LNCaP clone FGC (cell line): Measurements from ENCODE around the gene LDLRAD4.

Experiments
- DNase-seq: peaks from one replicate; pipeline ENCODE4 v3.0.0-alpha.2; 2011; ENCODE audit warnings: low read depth
- H3K4me3 ChIP-seq: 2 replicates; pipeline ENCODE4 v1.5.1; 2011; ENCODE audit warnings: mild to moderate bottlenecking, low read depth, low read length, control low read depth
- TF ChIP-seq, protein P1 (sequence below): IDR thresholded peaks from 2 replicates; pipeline ENCODE4 v1.5.1; 2012; ENCODE audit warnings: mild to moderate bottlenecking; ENCODE audit not compliant: control insufficient read depth, insufficient read depth; ENCODE audit errors: extremely low read depth

LDLRAD4 gene

DNA sequence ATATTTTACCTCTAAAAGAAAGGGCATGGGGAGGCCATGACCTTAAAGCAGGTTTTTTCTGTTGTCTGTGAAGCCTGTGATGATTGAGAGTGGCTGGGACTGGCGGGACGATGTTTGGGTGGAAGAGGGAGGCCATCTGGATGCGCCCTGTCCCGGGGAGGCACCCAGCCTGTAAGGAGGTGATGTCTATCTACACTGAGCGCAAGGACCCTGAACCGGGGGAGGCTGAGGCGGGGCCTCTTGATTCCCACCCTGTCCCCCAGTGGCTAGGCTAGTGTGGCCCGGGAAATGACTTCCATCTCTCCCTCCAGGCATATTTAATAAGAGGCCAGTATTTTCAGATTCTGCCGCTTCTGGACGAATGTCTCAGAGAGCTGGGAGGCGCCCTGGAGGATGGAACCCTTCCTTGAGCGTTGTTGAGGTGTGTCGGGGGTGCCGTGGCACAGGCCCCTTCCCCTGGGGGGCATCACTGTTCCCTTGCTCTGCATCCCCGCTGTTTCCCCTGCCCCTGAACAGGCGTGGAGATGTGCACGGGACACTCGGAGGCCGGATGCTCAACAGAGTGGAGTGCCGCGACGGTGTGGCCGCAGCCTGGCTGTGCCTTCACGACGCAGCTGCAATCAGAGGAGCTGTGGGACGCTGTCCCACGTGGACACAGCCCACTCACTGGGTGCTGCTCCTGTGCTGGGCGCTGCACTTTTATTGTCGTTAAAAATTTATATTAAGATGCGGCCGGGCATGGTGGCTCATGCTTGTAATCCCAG is 185.4 kb downstream of the LDLRAD4 start:
- no peak overlapping the region for H3K4me3 ChIP-seq
- no peak for DNase-seq
- TF ChIP-seq, protein P1, sequence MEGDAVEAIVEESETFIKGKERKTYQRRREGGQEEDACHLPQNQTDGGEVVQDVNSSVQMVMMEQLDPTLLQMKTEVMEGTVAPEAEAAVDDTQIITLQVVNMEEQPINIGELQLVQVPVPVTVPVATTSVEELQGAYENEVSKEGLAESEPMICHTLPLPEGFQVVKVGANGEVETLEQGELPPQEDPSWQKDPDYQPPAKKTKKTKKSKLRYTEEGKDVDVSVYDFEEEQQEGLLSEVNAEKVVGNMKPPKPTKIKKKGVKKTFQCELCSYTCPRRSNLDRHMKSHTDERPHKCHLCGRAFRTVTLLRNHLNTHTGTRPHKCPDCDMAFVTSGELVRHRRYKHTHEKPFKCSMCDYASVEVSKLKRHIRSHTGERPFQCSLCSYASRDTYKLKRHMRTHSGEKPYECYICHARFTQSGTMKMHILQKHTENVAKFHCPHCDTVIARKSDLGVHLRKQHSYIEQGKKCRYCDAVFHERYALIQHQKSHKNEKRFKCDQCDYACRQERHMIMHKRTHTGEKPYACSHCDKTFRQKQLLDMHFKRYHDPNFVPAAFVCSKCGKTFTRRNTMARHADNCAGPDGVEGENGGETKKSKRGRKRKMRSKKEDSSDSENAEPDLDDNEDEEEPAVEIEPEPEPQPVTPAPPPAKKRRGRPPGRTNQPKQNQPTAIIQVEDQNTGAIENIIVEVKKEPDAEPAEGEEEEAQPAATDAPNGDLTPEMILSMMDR, result no peak

DNA sequence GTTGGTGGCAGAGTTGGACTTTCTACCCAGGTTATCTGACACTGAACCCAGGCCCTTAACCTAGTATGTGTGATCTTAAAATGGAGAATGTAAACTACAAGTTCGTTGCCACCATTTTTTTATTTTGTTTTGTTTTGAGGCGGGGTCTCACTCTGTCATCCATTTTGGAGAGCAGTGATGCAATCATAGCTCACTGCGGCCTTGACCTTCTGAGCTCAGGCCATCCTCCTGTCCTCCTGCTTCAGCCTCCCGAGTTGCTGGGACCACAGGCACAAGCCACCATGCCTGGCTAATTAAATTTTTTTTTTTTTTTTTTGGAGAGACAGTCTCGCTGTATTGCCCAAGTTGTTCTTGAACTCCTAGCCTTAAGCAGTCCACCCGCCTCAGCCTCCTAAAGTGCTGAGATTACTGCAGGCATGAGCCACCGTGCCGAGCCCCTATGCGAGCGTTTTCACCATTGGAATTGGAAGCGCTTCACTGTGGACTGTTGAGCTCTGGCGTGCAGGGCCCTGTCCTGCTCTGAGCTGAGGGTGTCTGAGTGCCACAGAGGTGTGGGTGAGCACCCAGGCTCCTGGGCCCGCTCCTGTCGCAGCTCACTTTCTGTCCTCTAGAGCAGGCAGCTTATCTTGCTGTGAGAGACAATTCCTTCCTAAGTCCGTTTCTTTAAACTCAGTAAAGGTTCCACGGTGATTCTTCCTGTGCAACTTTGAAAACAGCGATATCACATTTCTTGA is 186.9 kb downstream of the LDLRAD4 start:
- TF ChIP-seq, protein P1, result no peak
- H3K4me3 ChIP-seq, result no peak overlapping the region
- no peak for DNase-seq

DNA sequence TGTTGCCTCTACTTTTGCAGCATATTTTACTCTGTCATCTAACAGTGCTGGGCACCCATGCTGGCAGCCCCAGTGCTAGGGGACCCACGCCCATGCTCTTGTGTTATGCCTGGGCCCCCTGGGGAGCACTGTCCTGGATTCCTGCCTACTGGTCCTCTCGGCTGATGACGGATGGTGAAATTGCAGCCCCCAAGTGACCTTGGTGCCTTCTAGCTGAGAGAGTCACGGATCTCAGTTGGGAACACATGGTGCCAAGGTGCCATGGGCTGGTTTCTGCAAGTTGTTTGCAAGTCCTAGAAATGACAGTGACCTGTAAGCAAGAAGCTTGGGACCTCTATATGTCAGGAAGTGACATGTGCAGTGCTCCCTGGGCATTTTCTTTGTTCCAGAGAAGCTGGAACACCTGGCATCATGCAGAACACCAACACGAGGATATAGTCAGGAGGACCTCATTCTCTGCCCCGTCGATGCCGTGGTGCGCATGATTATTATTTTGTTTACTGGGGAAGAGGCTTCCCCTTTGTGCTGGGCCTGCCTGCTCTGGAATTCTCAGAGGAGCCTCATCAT is 187.6 kb downstream of the LDLRAD4 start:
- no peak overlapping the region for H3K4me3 ChIP-seq
- DNase-seq, result no peak
- TF ChIP-seq, protein P1, result no peak

DNA sequence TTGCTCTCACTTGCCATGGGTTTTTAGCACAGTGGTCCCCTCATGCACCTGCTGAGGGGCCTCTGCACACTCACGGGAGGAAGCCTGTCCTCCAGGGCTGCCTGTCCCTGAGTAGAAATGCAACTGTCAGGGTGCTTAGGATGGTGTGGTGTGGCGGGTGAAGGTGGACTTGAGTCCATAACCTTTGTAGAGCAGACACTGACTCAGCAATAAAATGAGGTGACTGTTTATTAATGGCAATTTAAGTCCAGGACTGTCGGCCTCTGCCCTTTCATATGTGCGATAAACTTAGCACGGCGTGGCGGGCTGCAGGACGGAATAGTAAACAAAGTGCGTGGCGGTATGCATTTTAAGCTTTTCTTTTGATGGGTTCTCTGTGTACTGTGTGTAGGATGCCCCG is 188.2 kb downstream of the LDLRAD4 start:
- TF ChIP-seq, protein P1, result no peak
- no peak for DNase-seq
- no peak overlapping the region for H3K4me3 ChIP-seq

DNA sequence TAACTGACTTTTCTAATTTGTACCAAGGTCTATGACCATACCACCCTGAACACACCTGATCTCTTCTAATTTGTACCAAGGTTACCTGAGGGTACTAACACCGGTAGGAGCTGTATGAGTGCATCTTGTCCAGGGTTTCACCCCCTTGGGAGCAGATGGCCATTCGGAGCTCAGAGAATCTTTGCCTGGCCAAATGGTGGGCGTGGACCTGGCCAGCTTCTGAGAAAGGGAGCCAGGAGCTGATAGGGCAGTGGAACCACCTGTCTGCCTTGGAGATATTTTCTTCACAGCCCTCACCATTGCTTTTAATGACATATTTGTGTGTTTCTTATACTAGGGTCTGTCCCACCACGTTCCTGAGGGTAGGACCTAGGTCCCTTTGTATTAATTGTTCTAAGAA is 188.9 kb downstream of the LDLRAD4 start:
- no peak overlapping the region for H3K4me3 ChIP-seq
- DNase-seq, result no peak
- TF ChIP-seq, protein P1, result no peak

DNA sequence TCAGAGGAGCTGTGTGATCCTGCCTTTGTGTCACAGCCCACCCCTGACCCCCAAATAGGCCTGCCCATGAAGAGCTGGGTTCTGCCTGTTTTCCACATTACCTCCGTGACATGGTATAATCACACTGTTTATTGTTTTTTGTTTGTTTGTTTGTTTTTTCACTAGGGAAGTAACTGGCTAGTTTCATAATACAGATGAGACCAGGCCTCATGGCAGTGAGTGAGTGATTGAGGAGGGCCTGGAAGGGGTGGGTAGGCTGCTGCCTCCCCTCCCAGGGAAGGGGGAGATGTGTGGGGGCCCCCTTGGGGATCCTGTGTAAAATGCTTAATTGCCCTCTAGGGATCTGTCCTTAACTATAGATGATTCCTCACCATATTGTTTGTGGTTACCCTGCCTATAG is 190.5 kb downstream of the LDLRAD4 start:
- H3K4me3 ChIP-seq, result no peak overlapping the region
- TF ChIP-seq, protein P1, result no peak
- no peak for DNase-seq
